GM21576 (cell line): ENCODE measurements around the gene MEIOSIN.
"Not testable (repeated sequence)": the region's sequence is repeated elsewhere in the genome, so short reads cannot be mapped to it uniquely, and the experiment has no call there.

Experiments
- ATAC-seq: cut with Tn5 transposase; IDR thresholded peaks from one replicate; pipeline ENCODE4 v1.9.1; 2021; ENCODE audit warnings: mild to moderate bottlenecking, moderate library complexity; ENCODE audit not compliant: unreplicated experiment

Gene MEIOSIN

GRCh38 chr19:45733160-45733810, at the start of gene MEIOSIN:
Gene MEIOSIN (plus strand): TSS chr19:45733439. CDS start chr19:45735377, 1,938 bp downstream.
- ATAC-seq: no peak

GRCh38 chr19:45685045-45685444, 48.2 kb upstream of the MEIOSIN start:
- not testable (repeated sequence) for ATAC-seq

- ATAC-seq: no peak
These were observed 45.6 kb upstream of the MEIOSIN start for GRCh38 chr19:45687599-45687998.

GRCh38 chr19:45691516-45692186, 41.6 kb upstream of the MEIOSIN start, which contains the start of gene SNRPD2:
Gene SNRPD2 (minus strand): TSS chr19:45691953. CDS start chr19:45691888, 65 bp downstream.
- peak; percentile 39 for ATAC-seq

- ATAC-seq: peak; percentile 81
These were observed 40.8 kb upstream of the MEIOSIN start, which contains the start of gene QPCTL for GRCh38 chr19:45692187-45693105. Gene QPCTL (plus strand): TSS chr19:45692666. CDS start chr19:45692704, 38 bp downstream.

- ATAC-seq: no peak
These were observed 40.0 kb upstream of the MEIOSIN start for GRCh38 chr19:45693106-45693788.

- ATAC-seq: no peak
These were observed 31.6 kb upstream of the MEIOSIN start for GRCh38 chr19:45701676-45702075.

- no peak for ATAC-seq
These were observed 28.1 kb upstream of the MEIOSIN start for GRCh38 chr19:45705115-45705514.

- ATAC-seq: no peak
These were observed 27.4 kb upstream of the MEIOSIN start for GRCh38 chr19:45705710-45706415.

- ATAC-seq: no peak
These were observed 22.7 kb upstream of the MEIOSIN start for GRCh38 chr19:45710356-45711130.

- ATAC-seq: no peak
These were observed 21.2 kb upstream of the MEIOSIN start for GRCh38 chr19:45711851-45712698.

GRCh38 chr19:45712699-45713067, 20.6 kb upstream of the MEIOSIN start:
- no peak for ATAC-seq

GRCh38 chr19:45713141-45713540, 20.1 kb upstream of the MEIOSIN start:
- ATAC-seq: no peak

GRCh38 chr19:45715139-45715538, 18.1 kb upstream of the MEIOSIN start:
- ATAC-seq: no peak

- no peak for ATAC-seq
These were observed 16.7 kb upstream of the MEIOSIN start for GRCh38 chr19:45716359-45717130.

- ATAC-seq: peak; percentile 87
These were observed 15.9 kb upstream of the MEIOSIN start for GRCh38 chr19:45717131-45717982.
